GM18511 (cell line): ENCODE data around the gene CPZ.
"Not testable (repeated sequence)": the region's sequence is repeated elsewhere in the genome, so short reads cannot be mapped to it uniquely, and the experiment has no call there.

ENCODE experiments used
- ATAC-seq: cut with Tn5 transposase; IDR thresholded peaks from one replicate; pipeline ENCODE4 v1.9.1; 2021; ENCODE audit warnings: mild to moderate bottlenecking, moderate library complexity; ENCODE audit not compliant: unreplicated experiment

Gene CPZ

DNA sequence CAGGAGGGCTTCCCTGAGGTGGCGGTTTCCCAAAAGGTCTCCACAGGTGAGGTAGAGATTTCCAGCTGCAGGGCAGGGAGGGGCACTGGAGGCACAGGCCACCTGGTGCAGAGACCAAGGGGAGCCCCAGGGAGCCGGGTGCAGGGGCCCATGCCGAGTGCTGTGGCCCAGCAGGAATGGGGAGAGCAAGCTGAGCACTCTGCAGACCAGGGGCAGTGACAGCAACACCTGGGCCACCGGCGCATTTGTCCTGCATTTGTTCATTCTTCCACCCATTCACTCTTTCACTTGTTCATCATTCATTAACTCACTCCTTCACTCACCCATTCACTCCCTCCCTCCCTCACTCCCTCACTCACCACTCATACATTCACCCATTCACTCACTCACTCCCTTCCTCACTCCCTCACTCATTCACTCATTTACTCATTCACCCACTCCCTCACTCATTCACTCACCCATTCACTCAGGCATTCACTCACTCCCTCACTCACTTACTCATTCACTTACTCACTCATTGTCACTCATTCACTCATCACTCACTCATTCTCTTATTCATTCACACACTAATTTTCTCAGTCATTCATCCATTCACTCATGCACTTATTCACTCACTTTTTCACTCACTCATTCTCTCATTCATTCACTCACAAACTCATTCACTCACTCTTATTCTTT lies 16.3 kb downstream of the CPZ start:
- ATAC-seq: no peak

DNA sequence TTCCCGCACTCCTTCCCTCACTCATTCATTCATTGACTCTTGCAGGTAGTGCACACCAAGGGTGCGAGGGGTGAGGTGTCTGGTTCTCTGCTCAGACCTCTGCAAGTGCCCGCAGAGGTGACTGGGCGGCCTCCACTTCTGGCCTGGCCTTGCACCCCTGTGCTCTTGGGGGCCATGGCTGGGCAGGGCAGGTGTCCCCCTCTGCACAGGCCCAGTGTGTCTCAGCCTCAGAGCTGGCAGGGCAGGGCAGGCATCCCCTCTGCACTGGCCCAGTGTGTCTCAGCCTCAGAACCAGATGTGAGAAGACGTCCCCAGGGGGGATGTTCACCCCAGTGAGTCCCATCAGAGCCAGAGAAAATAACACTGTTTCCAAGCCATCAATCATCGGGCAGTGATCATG lies 16.8 kb downstream of the CPZ start:
- ATAC-seq: no peak

DNA sequence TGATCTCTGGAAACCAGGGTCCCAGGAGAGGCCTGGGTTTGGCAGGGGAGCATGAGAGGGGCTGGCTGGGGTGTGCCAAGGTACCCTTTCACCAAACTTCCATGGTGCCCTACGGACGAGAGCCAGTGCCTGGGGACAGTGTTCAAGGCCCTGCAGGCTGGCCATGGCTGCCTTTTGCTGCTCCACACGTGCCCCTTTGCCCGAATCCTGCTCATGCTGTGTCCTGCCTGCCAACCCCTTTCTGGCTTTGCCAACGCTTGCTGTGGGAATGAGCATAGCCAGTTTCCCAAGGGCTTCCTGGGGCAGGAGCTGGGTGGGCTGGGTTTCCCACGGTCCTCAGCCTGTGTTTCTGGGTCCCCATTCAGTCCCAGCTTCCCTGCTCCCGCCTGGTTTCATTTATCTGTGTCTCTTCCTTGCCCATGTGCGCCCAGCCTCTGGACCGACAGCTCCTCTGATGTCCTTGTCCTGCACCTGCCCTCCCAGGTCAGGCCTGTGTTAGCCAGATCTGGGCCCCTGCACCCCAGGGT lies 17.3 kb downstream of the CPZ start:
- no peak for ATAC-seq

DNA sequence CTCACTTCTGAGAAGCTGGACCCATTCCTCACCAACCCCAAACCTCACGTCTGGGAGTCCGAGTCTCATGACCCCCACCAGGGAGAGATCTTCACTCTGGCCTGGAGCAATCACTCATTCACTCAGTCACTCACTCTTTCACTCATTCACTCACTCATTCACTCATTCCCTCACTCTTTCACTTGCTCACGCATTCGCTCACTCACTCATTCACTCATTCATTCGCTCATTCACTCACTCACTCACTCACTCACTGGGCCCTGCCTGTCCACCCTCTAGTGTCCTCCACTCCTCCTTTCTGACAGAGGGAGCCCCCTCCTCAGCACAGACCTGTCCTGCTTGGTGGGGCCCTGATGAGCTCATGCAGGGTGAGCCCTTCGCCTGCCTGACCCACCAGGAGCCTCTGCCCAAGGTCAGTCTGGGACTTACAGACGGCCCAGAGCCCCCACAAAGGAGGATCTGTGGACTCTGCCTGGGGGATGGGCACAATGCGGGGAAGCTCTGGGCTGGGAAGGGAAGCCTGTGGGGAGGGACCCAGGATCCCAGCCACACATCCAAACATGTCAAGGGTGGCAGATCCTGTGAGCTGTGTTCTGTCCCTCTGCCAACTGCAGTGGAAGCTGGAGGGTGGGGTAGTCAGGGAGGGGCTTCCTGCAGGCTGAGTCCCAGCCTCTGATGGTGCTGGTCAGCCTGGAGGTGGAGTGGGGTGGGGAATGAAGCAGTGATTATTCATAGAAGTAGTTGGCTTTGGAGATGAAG lies 18.5 kb downstream of the CPZ start:
- ATAC-seq: no peak

DNA sequence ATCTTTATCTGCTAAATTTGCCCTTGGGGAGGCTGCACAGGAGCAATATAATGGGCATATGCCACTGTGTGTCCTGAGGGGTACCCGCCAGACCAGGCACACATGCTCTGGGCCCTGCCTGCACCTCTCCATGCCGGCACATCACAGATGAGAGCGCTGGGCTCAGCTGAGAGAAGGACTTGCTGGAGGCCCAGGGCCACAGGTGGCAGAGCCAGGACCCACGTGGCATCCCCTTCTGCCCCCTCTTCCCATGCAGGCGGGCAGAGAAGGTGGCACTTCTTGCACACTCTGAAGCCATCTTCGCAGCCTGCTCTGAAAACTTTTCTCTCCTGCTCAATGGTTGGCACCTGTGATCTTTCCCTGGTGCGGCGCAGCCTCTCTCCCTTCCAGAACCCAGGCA lies 20.1 kb downstream of the CPZ start:
- no peak for ATAC-seq

DNA sequence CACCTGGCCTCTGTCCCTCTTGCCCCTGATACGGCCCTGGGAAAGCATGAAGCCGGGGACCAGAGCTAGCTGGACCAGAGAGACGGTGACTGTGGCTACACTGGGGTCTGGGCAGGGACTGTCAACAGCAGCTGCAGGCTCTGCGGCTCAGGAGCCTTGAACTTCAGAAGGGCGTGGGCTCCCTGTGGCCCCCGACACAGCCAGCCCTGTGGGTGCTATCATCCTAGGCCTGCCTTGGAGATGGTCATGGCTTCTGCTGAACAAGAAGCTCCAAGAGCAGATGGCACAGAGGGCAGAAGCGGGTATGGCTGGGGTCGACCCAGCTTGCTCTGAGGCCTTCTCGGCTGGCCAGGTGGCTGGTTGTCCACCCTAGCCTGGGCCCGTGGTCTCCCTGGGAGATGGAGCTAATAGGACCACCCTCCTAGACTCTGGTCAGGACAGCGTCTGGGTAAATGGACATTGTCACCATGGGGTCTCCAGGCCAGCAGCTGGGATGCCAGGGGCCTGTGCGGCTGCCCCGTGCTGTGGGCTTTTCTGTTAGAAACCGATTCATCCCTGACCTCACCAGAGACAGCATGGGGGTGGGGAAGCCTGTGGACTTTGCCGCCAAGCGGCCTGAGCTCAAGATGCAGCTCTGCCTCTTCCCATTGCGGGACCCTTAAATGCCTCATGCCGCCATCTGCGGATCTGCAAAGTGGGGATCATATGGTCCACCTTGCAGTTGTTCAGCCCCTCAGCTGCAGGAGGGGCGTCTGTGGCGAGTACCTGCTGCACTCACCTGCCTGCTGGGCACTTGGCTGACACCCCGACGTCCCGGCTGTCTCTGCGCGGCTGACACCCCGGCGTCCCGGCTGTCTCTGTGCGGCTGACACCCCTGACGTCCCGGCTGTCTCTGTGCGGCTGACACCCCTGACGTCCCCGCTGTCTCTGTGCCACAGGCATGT lies 21.1 kb downstream of the CPZ start:
- no peak for ATAC-seq

DNA sequence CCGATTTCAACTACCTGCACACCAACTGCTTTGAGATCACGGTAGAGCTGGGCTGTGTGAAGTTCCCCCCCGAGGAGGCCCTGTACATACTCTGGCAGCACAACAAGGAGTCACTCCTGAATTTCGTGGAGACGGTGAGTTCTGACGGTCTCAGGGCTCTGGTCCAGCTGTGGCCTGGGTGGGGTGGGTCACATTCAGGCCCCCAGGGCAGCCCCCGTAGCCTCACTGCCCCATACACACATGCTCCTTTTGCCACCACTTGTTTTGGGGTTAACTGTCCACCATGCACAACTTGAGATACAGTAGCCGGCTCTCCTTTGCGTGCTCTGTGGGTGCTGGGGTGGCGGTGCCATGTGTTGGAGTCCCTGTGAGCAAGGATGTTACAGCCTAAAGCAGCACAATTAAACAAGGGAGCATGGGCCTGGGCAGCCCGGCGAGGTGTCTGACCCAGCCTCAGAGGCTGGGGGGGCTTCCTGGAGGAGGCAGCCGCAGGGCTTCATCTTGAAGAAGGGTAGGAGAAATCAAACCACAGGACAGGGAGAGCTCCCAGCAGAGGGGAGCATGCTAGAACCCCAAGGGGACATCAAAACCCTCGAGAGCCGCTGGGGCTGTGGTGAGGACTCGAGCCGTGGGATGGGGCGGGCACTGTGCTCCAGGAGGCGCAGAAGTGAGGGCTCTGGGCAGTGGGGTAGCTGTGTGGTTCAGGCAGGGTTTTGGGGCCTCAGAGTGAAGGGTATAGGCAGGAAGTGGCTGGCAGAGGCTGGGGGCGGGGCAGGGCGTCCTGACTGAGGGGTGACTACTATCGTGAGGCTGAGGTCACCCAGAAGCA lies 22.0 kb downstream of the CPZ start:
- no peak for ATAC-seq

DNA sequence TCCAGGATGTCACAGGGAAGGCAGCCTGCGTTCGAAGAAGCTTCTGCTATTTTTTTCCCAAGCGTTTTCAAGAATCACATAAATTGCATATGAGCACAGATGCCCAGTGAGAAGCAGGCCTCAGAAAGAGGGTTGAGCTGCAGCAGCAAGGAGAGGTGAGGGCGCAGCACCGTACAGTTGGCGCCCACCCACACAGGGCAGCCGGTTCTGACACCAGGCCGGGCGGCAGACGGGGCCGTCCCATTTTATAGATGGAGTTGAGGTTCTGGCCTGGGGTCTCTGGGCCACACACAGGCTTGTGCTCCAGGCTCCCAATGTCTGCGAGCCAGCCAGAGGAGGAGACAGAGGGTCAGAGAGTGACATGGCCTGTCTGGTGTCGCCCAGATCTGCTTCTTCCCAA lies 22.8 kb downstream of the CPZ start:
- ATAC-seq: no peak

DNA sequence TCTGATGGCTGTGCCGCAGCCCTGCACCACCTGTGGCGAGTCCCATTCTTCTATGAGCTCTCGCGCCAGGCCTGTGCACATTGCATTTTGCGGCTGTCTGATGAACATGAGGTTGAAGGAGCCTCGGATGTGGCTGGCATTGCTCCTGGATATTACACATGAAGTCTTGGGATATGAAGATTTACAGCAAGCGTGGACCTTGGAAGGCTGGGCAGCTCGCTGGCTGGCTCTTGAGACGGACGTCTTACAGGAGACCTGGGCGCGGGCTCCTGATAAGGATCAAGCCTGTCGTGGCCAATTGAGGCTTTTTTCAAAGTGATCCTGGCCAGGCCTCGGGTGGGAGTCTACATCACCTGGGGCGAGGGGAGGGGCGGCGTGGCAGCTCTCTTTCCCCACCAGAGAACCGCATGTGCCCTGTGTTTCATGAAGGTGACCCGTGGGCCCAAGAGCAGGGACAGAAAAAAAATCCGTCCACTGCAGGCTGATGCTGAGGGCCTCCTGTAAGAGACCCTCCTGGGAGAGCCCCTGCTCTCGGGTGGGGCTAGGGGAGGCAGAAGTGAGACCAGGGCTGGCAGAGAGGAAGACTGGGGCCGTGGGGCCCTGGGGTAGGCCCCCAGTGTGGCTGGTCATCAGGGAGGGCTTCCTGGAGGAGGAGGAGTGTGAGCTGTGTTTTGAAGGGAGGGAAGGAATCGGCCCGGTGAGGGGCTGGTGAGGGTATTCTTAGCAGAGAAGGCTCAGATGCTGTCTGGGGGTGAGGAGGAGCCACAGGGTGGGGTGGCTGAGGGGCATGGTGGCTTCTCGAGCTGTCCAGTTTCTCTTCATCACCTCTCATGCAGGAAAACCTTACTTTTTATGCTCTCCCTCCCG lies 23.6 kb downstream of the CPZ start:
- ATAC-seq: no peak

DNA sequence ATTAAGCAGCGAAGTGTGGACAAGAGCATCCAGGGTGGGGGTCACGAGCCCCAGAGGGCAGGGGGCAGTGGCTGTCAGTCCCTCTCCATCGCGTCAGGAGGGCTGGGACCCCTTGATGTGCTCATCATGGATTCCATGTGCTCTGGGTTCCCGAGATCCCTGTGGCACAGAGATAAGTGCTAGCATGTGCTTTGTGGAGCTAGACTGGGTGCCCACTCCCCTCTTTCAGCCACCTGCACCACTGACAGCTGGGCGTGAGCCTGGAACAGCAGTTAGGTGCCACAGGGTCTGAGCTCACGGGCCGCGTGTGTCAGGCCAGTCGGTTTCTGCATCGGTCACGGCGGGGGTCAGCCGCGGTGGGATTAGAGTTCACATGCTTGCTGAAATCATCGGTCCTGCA lies 24.3 kb downstream of the CPZ start:
- no peak for ATAC-seq

DNA sequence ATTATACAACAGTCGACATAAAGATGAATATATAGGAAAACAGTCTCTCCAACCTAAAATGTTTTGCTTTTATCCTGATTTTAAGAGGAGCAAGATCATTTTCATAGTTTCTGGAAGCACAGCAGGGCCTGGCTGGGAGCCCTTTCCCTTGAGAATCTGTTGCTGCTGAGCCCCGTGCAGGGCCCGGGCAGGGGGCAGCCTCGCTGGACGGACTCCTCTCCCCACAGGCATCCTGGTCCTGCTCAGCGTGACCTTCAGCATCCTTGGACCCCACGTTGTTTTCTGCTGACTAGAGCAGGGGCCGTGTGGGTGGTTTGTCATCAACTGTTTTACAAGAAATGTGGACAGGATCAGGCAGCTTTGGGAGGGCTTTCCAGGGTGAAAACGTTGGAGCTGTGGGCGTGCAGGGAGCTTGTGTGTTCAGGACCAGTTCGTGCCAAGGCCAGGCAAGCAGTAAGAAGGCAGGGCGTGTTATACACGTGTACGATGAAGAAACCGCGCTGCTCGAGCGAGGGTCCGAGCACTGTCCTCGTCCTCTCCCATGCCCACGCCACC lies 25.0 kb downstream of the CPZ start:
- ATAC-seq: no peak

DNA sequence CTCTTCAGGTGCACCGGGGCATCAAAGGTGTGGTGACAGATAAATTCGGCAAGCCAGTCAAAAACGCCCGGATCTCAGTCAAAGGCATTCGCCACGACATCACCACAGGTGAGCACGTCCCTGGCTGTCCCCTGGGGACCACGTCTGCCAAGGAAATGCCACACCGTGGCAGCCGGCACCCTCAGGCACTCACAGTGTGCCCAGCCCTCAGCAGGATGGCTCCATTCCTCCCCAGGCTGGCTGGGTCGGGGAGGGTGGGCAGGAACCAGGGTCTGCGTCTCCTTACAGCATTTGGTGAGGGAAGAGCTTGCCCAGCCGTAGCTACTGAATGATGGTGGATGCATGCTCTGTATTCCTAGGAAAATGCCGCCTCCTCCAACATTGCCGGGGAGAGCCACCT lies 25.9 kb downstream of the CPZ start:
- no peak for ATAC-seq

DNA sequence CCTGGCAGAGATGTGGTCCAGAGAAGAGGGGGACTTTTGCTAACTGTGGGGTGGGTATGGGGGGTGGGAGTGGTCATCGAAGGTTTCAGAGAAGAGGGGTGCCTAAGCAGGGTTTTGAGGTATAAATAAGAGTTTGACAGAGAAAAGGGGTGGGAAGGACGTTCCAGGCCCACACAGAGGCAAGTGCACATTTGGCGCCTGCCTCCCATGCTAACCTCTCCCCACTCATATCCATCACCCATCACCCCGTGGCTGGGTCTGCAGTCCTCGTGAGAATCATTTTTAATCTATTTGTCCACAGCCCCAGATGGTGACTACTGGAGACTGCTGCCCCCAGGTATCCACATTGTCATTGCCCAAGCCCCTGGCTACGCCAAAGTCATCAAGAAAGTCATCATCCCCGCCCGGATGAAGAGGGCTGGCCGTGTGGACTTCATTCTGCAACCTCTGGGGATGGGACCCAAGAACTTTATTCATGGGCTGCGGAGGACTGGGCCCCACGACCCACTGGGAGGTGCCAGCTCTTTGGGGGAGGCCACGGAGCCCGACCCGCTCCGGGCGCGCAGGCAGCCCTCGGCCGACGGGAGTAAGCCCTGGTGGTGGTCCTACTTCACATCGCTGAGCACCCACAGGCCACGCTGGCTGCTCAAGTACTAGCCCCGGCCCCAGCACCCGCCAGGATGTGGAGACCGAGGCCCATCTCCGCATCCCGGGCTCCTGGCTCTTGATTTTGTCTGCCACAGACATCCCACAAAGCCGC lies 26.6 kb downstream of the CPZ start:
- no peak for ATAC-seq

DNA sequence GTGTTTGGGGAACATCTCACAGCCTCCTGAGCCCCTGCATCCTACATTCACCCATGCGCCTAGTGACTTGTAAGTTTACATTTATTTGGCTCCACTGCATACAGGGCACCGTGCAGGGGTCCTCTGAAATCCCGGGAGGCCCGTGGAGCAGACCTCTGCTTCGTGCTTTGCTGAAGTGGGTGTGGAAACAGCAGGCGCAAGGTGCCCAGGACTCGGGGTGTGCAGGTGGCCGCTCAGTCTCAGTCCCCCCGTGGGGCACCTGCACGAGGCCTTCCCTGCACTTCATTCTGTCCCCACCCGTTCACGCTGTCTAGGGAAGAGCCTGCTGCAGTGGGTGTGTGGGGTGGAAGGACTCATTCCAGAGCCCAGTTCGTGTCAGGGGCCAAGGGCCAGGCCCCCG lies 28.6 kb downstream of the CPZ start:
- not testable (repeated sequence) for ATAC-seq

DNA sequence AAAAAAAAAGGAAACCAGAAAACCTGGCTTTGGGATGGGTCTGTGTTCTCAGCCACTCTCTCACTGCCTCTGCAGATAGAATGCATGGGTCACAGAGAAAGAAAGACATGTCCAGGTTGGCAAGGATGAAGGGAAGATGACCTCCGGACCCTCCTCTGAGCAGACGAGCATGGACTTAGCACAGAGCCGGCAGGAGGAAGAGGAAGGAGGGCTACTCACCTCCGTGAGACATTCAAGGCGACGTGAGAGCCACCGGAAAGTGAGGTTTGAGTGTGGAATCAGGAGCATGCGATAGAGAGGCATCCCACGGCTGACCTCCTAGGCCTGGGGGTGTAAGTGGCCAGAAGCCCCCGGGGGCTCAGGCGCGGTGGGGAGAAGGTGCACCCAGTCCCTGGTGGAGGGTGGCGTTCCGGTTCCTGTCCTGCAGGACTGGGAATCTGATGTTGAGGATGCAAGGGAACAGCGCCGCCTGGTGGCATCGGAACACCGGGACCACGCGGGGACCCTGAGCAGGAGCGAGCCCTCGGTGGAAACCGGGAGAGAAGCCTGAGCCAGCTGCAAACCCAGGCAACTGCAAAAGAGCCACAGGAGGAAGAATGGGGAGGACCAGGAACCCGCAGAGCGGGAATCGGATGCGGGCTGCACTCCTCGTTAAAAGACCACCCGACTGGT lies 32.2 kb downstream of the CPZ start:
- not testable (repeated sequence) for ATAC-seq

DNA sequence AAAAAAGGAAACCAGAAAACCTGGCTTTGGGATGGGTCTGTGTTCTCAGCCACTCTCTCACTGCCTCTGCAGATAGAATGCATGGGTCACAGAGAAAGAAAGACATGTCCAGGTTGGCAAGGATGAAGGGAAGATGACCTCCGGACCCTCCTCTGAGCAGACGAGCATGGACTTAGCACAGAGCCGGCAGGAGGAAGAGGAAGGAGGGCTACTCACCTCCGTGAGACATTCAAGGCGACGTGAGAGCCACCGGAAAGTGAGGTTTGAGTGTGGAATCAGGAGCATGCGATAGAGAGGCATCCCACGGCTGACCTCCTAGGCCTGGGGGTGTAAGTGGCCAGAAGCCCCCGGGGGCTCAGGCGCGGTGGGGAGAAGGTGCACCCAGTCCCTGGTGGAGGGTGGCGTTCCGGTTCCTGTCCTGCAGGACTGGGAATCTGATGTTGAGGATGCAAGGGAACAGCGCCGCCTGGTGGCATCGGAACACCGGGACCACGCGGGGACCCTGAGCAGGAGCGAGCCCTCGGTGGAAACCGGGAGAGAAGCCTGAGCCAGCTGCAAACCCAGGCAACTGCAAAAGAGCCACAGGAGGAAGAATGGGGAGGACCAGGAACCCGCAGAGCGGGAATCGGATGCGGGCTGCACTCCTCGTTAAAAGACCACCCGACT lies 37.8 kb downstream of the CPZ start:
- not testable (repeated sequence) for ATAC-seq

DNA sequence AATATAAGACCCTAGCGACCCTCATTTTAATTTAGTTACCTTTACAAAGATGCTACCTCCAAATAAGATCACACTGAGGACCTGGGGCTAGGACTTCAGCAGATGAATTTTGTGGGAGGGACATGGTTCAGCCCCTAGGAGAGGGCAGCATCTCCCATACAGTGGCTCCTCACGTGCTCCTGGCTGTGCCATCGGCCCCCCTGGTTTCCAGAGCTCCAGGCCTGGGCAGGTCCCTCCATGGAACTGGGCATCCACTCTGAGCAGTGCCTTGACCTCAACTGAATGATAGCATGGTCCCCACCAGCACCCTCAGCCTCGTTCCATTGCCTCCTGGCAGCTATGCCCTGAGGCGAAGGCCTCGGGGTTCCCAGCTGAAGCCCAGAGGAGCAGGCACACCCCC lies 39.3 kb downstream of the CPZ start:
- ATAC-seq: not testable (repeated sequence)
